H1 (cell line): Measurements from ENCODE around the gene RCSD1. TPM values are rescaled to one million over a fixed set of nuclear protein-coding genes. Genes with fewer than 3 reads are reported as not detected.

Experiments used
- CBX5 ChIP-seq: fragments of 300-800, 300-1000 bp; sonication (generic); IDR thresholded peaks from 2 replicates; pipeline ENCODE4 v1.7.1; 2016; ENCODE audit warnings: antibody characterized with exemption, low read length, low read depth
- CTBP2 ChIP-seq: IDR thresholded peaks from 2 replicates; pipeline ENCODE4 v1.7.0; 2011; ENCODE audit warnings: borderline replicate concordance, mild to moderate bottlenecking, moderate library complexity, mixed read lengths, low read length; ENCODE audit not compliant: insufficient read depth, insufficient read length
- EZH2 ChIP-seq: fragments of 200-600 bp; sonication (generic); IDR thresholded peaks from 2 replicates; pipeline ENCODE4 v1.7.1; 2012; ENCODE audit warnings: low read depth, mild to moderate bottlenecking, moderate library complexity, low read length, inconsistent platforms; ENCODE audit not compliant: severe bottlenecking
- JUN ChIP-seq: IDR thresholded peaks from 2 replicates; pipeline ENCODE4 v1.6.1; 2011; ENCODE audit warnings: low read depth, mild to moderate bottlenecking, improper control_type of control experiment, low read length
- JUND ChIP-seq: IDR thresholded peaks from 2 replicates; pipeline ENCODE4 v1.6.1; 2011; ENCODE audit warnings: mild to moderate bottlenecking, improper control_type of control experiment, low read length
- NRF1 ChIP-seq: IDR thresholded peaks from 2 replicates; pipeline ENCODE4 v1.6.1; 2011; ENCODE audit warnings: mild to moderate bottlenecking, low read depth, low read length, improper control_type of control experiment
- SIRT6 ChIP-seq: IDR thresholded peaks from one replicate; pipeline ENCODE4 v1.7.1; 2012; ENCODE audit warnings: low read length, inconsistent platforms
- TAF1 ChIP-seq: IDR thresholded peaks from 2 replicates; pipeline ENCODE4 v1.6.1; 2011; ENCODE audit warnings: mild to moderate bottlenecking, low read depth, low read length
- TBP ChIP-seq: IDR thresholded peaks from 2 replicates; pipeline ENCODE4 v1.6.1; 2011; ENCODE audit warnings: low read depth, low read length, improper control_type of control experiment
- YY1 ChIP-seq: IDR thresholded peaks from 2 replicates; pipeline ENCODE4 v1.6.1; 2011; ENCODE audit warnings: low read depth, mild to moderate bottlenecking, low read length
- ZNF274 ChIP-seq: IDR thresholded peaks from 2 replicates; pipeline ENCODE4 v1.7.0; 2012; ENCODE audit warnings: low read length, borderline replicate concordance; ENCODE audit errors: extremely low read depth
- polyA plus RNA-seq, 7 experiments: library from polyadenylated mRNA; depleted of rRNA in 3 of 7; stranded (reverse) in 5 of 7; unstranded in 2 of 7; fragments of >200 nt in 5 of 7; fragments of 200-250 nt in 2 of 7; gene quantifications; 1 replicate in 5 of 7; 2 replicates in 1 of 7; 4 replicates in 1 of 7; pipeline versions ENCODE4 v1.2.1 to v1.2.3, GENCODE V29; 2011 to 2013; ENCODE audit warnings: missing spikeins in 2 of 7, mixed read lengths in 2 of 7
- total RNA-seq: library from RNA; stranded (reverse); fragmentation: NEBNext Ultra II Directional; extraction: Animal tissue kit (Norgen Biotek cat#: 25700); gene quantifications from 2 replicates; pipeline ENCODE4 v1.2.1, GENCODE V29; 2021

The RCSD1 gene
- total and polyA plus RNA-seq, 2 of the 8 experiments (the other 6 are each of a cell fraction or from before 2014, with no cell fraction given), result 0.47 to 0.69 TPM

DNA sequence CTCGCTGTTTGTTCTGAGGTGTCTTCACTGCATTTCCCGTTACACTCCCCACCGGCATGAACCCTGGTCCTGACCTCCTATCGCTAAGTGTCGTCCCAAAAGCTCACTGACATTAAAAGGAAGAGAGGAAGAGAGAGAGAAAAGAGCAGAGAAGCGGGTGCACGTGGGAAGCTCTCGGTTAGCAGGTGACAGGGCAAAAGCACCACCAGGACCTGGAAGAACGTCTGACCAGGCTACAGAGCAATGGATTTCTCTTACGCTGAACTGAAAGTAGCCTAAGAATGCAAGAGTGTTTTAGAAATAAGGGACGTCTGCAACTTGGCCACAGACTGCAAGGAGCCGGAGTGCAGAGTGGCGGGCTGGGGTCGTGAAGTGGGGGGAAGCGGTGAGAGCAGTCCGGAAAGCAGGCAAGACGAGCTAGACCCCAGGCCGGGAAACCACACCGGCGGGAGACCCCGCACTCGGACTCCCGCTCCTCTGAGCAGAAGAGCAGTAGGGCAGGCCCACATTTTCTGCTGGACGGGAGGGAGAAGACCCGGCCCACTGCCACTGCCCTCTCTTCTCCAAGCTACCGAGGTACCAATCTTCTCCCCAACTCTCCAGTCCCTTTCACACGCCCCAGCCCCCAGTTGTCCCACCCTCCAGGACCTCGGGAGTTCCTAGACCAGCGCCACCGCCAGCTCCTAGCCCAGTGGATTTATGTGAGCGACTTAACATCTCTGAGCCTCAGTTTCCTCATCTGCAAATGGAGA is 83.5 kb downstream of the RCSD1 start (continued):
- TF ChIP-seq EZH2 (no peak), JUND (no peak), SIRT6 (no peak), NRF1 (no peak), CBX5 (no peak), JUN (no peak), ZNF274 (no peak), TAF1 (no peak), TBP (no peak), YY1 (no peak), CTBP2 (no peak)
